GM21367 (cell line): ENCODE results near the gene TAF10.

Experiments
- ATAC-seq: cut with Tn5 transposase; IDR thresholded peaks from one replicate; pipeline ENCODE4 v1.9.1; 2021; ENCODE audit not compliant: unreplicated experiment

Gene TAF10

GRCh38 chr11:6640985-6641701, 29.1 kb upstream of the TAF10 start:
- ATAC-seq = no peak

GRCh38 chr11:6640036-6640984, 28.3 kb upstream of the TAF10 start:
- ATAC-seq = no peak

- no peak for ATAC-seq
These were observed 26.4 kb upstream of the TAF10 start for GRCh38 chr11:6638429-6638828.

- no peak for ATAC-seq
These were observed 25.9 kb upstream of the TAF10 start for GRCh38 chr11:6637871-6638270.

- no peak for ATAC-seq
These were observed 24.5 kb upstream of the TAF10 start for GRCh38 chr11:6636480-6636879.

- ATAC-seq = no peak
These were observed 23.3 kb upstream of the TAF10 start for GRCh38 chr11:6635082-6635932.

GRCh38 chr11:6634534-6634933, 22.5 kb upstream of the TAF10 start:
- no peak for ATAC-seq

GRCh38 chr11:6633422-6634408, 21.7 kb upstream of the TAF10 start:
- ATAC-seq = no peak

- no peak for ATAC-seq
These were observed 20.4 kb upstream of the TAF10 start for GRCh38 chr11:6632116-6633073.

- no peak for ATAC-seq
These were observed 19.4 kb upstream of the TAF10 start for GRCh38 chr11:6631361-6631890.

GRCh38 chr11:6630632-6631291, 18.7 kb upstream of the TAF10 start:
- no peak for ATAC-seq

- no peak for ATAC-seq
These were observed 18.0 kb upstream of the TAF10 start for GRCh38 chr11:6629892-6630631.

- ATAC-seq = no peak
These were observed 17.5 kb upstream of the TAF10 start for GRCh38 chr11:6629573-6629891.

- ATAC-seq = no peak
These were observed 16.5 kb upstream of the TAF10 start for GRCh38 chr11:6628526-6628925.

- peak; percentile 47 for ATAC-seq
These were observed 15.8 kb upstream of the TAF10 start for GRCh38 chr11:6627762-6628241.

GRCh38 chr11:6626971-6627761, 15.2 kb upstream of the TAF10 start:
- ATAC-seq = no peak
